Mammary epithelial cell (primary cell): Measurements from ENCODE around the gene MAP6.

Experiments
- EZH2 ChIP-seq: IDR thresholded peaks from 2 replicates; pipeline ENCODE4 v1.6.1; 2012; ENCODE audit warnings: low read length, inconsistent platforms, borderline replicate concordance
- TF ChIP-seq, protein P1 (sequence below), 2 donors: IDR thresholded peaks in 1 of 2; conservative IDR thresholded peaks in 1 of 2; 2 replicates each; pipeline ENCODE4 v1.5.1; 2011 to 2012; ENCODE audit warnings: inconsistent platforms in 2 of 2, low read length in 2 of 2, mild to moderate bottlenecking in 2 of 2, control low read depth in 1 of 2, low read depth in 1 of 2; ENCODE audit not compliant: insufficient read depth in 1 of 2; ENCODE audit errors: extremely low read depth in 1 of 2

DNA sequence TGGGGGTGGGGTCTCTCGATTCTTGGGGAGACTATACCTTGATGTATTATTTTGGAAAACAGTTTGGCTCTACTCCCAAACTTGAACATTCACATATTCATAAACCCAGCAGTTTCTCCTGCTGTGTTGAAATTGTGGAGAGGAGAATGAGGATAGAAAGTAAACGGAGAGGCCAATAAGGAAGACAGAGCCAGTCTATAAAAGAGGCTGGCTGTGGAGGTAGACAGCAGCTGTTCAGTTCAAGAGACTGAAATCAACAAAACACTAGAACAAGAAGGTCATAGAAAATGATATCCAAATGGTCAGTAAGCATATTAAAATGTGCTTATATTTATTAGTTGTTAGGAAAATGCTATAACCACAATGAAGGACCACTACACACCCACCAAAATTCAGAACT, 46.9 kb upstream of the MAP6 start:
- TF ChIP-seq, protein P1, sequence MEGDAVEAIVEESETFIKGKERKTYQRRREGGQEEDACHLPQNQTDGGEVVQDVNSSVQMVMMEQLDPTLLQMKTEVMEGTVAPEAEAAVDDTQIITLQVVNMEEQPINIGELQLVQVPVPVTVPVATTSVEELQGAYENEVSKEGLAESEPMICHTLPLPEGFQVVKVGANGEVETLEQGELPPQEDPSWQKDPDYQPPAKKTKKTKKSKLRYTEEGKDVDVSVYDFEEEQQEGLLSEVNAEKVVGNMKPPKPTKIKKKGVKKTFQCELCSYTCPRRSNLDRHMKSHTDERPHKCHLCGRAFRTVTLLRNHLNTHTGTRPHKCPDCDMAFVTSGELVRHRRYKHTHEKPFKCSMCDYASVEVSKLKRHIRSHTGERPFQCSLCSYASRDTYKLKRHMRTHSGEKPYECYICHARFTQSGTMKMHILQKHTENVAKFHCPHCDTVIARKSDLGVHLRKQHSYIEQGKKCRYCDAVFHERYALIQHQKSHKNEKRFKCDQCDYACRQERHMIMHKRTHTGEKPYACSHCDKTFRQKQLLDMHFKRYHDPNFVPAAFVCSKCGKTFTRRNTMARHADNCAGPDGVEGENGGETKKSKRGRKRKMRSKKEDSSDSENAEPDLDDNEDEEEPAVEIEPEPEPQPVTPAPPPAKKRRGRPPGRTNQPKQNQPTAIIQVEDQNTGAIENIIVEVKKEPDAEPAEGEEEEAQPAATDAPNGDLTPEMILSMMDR (conservative IDR thresholded peaks at IDR 0.05 in 1 of 2, IDR thresholded peaks at IDR 0.05 in 1 of 2; ENCODE audit: extremely low read depth in 1 of 2, insufficient read depth in 1 of 2, low read depth in 1 of 2, low read length in 2 of 2): no peak
- no peak for TF ChIP-seq EZH2
